Fibroblast of skin of left quadriceps (primary cell): Measurements from ENCODE around the gene GAK.

Source experiments
- DNase-seq, 2 experiments: peaks; one replicate each; pipeline ENCODE4 v3.0.0-alpha.2; 2013; ENCODE audit warnings: low read depth in 2 of 2

GAK gene

GRCh38 chr4:890036-890695 is 42.0 kb downstream of the GAK start:
- DNase-seq, result no peak

DNA sequence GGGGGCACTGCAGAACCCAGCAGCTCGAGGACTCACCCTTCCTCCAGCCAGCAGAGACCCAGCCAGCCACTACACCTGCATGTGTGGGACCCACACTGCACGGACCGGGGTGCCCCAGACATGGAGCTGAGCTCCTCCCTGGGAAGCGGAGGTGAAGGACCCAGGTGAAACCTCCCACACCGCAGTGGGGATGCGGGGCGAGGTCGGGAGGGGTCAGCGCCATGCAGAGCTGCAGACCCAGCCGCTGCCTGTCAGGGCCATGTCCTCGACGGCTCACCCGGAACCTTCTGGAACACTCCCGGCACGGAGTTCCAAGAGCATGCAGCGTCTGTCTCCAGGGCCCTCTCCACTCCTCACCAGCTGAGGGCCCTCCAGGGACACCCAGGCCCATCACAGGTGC is 42.6 kb downstream of the GAK start:
- DNase-seq, result no peak

DNA sequence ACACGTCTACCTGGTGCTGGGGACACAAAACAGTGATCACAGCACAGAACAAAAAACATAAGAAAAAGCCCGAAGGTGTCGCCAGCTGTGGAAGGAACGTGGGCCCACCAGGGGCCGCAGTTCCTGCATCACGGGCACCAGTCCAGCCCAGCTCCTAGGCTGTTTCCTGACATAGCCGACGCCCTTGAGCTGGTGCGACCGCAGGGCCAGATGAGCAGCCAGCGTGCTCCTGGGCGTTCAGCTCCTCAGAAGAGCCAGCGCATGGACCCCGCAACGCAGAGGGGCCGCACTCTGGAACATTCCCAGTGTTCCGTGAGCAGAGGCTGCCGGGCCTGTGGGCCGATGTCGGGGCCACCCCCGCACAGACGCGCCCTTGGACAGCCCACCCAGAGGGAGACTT is 44.1 kb downstream of the GAK start:
- DNase-seq, result no peak

- DNase-seq, result no peak
These were observed 44.9 kb downstream of the GAK start for GRCh38 chr4:887034-887763.

DNA sequence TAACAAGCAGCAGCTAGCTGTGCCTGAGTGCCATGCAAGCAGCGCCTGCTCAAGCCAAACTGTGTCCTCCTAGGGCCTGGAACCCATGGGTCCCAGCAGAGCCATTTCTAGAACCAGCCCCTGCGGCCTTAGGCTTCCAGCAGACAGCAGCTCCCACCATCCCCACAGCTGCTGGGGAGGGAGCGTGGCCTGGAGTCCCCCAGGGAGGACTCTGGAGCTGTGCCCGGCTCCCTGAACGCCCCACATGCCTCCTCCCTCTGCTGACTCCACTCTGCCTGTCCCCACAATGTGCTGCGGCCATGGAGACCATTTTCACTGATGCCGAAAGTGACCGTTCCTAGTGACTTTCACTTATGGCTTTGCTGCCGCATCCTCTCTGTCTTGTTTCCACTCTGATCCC is 45.9 kb downstream of the GAK start:
- no peak for DNase-seq

- DNase-seq, result no peak
These were observed 46.8 kb downstream of the GAK start for GRCh38 chr4:885353-885752.

- no peak for DNase-seq
These were observed 47.2 kb downstream of the GAK start for GRCh38 chr4:884896-885295.

DNA sequence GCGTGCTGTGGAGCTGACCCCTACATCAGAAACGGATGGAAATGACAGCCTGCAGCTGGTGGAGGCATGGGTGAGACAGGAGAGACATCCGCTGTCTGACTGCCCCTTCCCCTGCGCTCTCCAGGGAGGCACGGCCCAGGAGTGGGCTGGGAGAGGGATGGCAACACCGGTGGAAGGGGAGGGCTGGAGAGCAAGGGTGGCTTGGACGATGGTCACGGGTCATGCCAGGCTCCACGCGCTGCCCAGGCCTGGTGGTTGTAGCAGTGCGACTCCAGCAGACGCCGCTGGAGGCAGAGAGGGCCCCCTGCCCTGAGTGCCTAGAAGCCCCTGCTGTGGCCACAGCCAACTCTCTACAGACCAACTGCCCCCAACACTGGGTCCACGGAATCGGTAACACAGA is 47.9 kb downstream of the GAK start:
- DNase-seq, result no peak

DNA sequence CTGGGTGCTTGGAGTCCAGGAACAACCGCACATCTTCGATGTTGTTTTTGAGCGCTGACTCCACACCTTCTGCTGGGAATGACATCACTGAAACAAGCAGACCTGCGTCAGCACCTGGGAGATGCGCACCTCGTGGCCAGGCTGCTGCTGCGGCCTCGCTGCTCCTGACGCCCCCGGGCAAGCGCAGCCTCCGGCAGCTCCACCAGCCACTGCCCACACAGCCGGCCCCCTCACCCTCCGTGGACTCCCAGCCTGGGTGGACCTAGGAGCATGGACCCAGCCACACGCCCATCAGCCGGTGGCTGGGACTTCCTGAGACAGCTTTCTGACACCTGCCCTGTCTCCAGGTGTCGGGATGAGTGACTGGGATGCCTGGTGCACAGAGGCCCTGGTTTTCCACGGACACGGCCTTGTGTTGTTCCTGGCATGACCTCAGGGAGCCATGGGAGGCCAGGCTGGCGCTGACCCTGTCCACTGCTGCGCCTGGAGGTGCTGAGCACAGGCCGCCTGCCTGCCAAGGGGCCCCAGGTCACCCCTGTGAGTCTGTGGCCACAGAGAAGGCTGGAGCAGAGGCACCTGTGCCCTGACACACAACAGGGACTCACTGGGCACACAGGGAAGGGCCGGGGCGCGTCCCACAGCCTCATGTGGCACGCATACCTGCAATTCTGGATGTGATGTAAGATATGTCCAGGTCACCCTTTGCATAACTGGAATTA is 48.6 kb downstream of the GAK start:
- no peak for DNase-seq

DNA sequence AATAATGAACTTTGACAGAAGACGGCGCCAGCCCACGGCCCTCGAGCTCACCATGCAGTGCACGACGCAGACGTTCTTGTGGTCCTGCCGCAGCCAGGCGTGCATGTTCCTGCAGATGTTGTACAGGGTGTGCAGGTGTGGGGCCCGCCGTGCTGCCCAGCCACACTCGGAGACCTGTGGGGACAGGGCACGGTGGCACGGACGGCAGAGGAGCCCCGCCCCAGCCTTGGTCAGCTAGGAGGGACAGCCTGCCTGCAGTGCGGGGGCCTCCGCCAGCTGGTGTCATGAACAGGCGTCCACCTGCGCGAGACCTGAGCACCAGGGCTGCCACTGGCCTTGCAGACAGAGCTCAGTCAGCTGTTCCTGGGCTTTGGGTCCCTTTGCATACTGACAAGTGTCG is 49.5 kb downstream of the GAK start:
- no peak for DNase-seq

GRCh38 chr4:881709-882108 is 50.4 kb downstream of the GAK start:
- no peak for DNase-seq

- DNase-seq, result no peak
These were observed 51.3 kb downstream of the GAK start for GRCh38 chr4:880684-881405.

DNA sequence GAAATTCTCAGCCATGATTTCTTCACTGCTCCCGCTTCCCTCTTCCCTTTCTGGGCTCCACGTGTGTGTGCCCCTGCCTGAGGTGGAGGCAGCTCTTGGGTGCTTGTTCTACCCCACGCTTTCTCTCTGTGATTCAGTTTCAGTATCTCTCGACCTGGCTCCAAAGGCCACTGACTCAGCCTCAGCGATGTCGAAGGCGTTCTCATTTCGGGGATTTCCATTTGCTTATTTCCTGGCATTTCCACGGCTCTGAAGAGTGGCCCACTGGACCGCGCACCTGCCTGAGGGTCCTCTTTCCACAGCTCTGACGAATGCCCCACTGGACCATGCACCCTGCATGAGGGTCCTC is 52.4 kb downstream of the GAK start:
- DNase-seq, result no peak

- DNase-seq, result no peak
These were observed 53.1 kb downstream of the GAK start for GRCh38 chr4:878796-879728.

- DNase-seq, result no peak
These were observed 54.6 kb downstream of the GAK start for GRCh38 chr4:877502-877901.

- DNase-seq, result no peak
These were observed 55.3 kb downstream of the GAK start for GRCh38 chr4:876780-877179.

- DNase-seq, result no peak
These were observed 56.2 kb downstream of the GAK start for GRCh38 chr4:875818-876423.

GRCh38 chr4:874971-875817 is 56.9 kb downstream of the GAK start:
- DNase-seq, result no peak

- no peak for DNase-seq
These were observed 58.1 kb downstream of the GAK start for GRCh38 chr4:874056-874455.
